PFSK-1 (cell line): ENCODE data around the gene FARSB.

Source experiments
- FOXP2 ChIP-seq: optimal IDR thresholded peaks from 2 replicates; pipeline ENCODE3; 2011; ENCODE audit warnings: borderline replicate concordance, control low read depth, inconsistent platforms; ENCODE audit not compliant: insufficient read depth; ENCODE audit errors: extremely low read length, extremely low read depth
- POLR2AphosphoS5 ChIP-seq: IDR thresholded peaks from 2 replicates; pipeline ENCODE4 v1.6.1; 2012; ENCODE audit warnings: low read depth, mild to moderate bottlenecking, control low read depth, low read length, moderate library complexity
- REST ChIP-seq, 2 experiments: IDR thresholded peaks; 2 replicates each; pipeline versions ENCODE4 v1.6.1 to v1.8.0; 2011 to 2012; ENCODE audit warnings: low read depth in 2 of 2, low read length in 2 of 2, control low read depth in 1 of 2, inconsistent platforms in 1 of 2, mild to moderate bottlenecking in 1 of 2, moderate library complexity in 1 of 2; ENCODE audit not compliant: insufficient read depth in 1 of 2
- SIN3A ChIP-seq: IDR thresholded peaks from 2 replicates; pipeline ENCODE4 v1.6.1; 2012; ENCODE audit warnings: mild to moderate bottlenecking, low read length, moderate library complexity, borderline replicate concordance; ENCODE audit not compliant: insufficient read depth
- TAF1 ChIP-seq: IDR thresholded peaks from 2 replicates; pipeline ENCODE4 v1.6.1; 2012; ENCODE audit warnings: low read length, control low read depth, borderline replicate concordance; ENCODE audit not compliant: insufficient read depth

GRCh38 chr2:222606306-222606705 is 49.6 kb downstream of the FARSB start:
- no peak for TF ChIP-seq POLR2AphosphoS5
- TF ChIP-seq REST (IDR thresholded peaks at IDR 0.05; ENCODE audit: insufficient read depth in 1 of 2, low read depth in 2 of 2, low read length in 2 of 2) = no peak
- TF ChIP-seq TAF1 = no peak
- no peak for TF ChIP-seq SIN3A
- TF ChIP-seq FOXP2 = no peak
